Measurements from ENCODE around the gene SLC39A5. TPM values are rescaled to one million over a fixed set of nuclear protein-coding genes. Genes with fewer than 3 reads are reported as not detected.

SLC39A5 gene
- total and polyA plus RNA-seq, 2 of the 13 experiments (the other 11 are each of a cell fraction or from before 2014, with no cell fraction given): 59.7 to 101 TPM

GRCh38 chr12:56267443-56268071, 37.7 kb downstream of the SLC39A5 start (continued):
- TF ChIP-seq CAMTA2 (CRISPR knock-in tag; IDR thresholded peaks at IDR 0.05; ENCODE audit: borderline replicate concordance) (0 out of 2 replicates have a peak, but pooled peaks have one; percentile 39), ZNF281 (CRISPR knock-in tag; IDR thresholded peaks at IDR 0.05; ENCODE audit: borderline replicate concordance) (peak; percentile 73; the same call in 1 of the 2 replicates), TFE3 (CRISPR knock-in tag; IDR thresholded peaks at IDR 0.05) (peak; percentile 81), PATZ1 (CRISPR knock-in tag; IDR thresholded peaks at IDR 0.05) (peak; percentile 42; the same call in 1 of the 2 replicates), ARID5B (CRISPR knock-in tag; IDR thresholded peaks at IDR 0.05) (0 out of 2 replicates have a peak, but pooled peaks have one; percentile 26), THRA (CRISPR knock-in tag; IDR thresholded peaks at IDR 0.05; ENCODE audit: borderline replicate concordance) (peak; percentile 99), ZUFSP (CRISPR knock-in tag; IDR thresholded peaks at IDR 0.05; ENCODE audit: borderline replicate concordance) (no peak), KDM5A (IDR thresholded peaks at IDR 0.05; ENCODE audit: borderline replicate concordance, low read length) (0 out of 2 replicates have a peak, but pooled peaks have one; percentile 12), MTERF4 (CRISPR knock-in tag; IDR thresholded peaks at IDR 0.05) (peak; percentile 50), ZNF335 (CRISPR knock-in tag; IDR thresholded peaks at IDR 0.05) (peak; percentile 4; the same call in 1 of the 2 replicates), ZNF207 (IDR thresholded peaks at IDR 0.05; ENCODE audit: borderline replicate concordance) (no peak), NR2F6 (IDR thresholded peaks at IDR 0.05) (peak; percentile 88), NR2F6 (CRISPR knock-in tag; IDR thresholded peaks at IDR 0.05) (peak; percentile 82)

Data from HepG2 (cell line).